Stromal cell of bone marrow (primary cell): ENCODE results near the gene PCNX3.

Experiments
- DNase-seq: peaks from one replicate; pipeline ENCODE4 v3.0.0-alpha.2; 2012; ENCODE audit warnings: low read depth

The PCNX3 gene

DNA sequence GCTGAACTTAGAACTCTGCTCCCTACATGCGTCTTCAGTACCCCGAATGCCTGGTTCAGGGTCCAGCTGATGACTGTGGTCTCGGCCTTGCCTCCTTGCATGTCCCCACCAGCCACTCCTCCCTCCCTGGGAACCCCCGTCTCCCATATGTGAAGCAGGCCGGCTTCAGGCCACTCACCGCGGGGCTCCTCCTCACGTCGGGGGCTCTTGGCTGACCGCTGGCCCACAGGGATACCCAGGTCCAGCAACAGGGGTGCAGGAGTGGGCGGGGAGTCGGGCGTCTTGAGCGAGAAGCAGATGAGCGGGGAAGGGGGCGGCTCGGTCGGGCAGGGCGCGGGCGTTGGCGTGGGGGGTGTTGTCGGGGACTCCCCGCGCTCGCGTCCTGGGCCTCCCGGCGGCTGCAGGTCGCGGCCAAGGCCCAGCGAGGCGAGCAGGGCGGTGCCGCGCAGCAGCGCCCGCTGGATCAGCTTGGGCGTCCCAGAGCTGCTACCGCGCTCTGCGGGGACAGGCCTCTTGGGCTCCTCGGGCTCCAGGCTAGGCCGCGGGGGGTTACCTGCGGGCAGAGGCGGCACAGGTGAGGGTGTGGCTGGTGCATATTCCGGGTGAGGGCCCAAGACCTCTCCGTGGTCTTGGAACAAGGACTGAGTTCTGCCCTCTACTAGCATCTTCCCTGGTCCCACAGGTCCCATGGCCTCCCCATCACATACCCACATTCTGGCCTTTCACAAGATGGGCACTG lies 16.2 kb upstream of the PCNX3 start:
- DNase-seq = no peak

GRCh38 chr11:65599955-65600246 lies 15.7 kb upstream of the PCNX3 start:
- DNase-seq = no peak

DNA sequence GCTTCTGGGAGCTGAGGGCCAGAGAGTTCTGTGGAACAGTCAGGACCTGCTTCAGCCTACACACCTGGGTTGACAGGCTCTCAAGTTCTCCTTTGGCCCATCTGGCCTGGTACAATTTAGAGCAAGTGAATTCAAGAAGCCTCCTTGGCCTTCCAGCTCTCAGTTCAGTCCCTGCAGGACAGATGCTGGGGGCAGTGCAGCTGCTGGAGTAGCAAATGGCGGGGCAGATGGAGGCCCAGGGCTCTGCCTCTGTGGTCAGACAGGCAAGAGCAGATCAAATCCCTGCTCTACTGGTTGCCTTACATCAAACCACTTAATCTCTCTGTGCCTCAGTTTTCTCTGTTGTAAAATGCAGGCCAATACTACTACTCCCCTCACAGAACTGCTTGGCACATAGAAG lies 11.3 kb upstream of the PCNX3 start:
- no peak for DNase-seq

DNA sequence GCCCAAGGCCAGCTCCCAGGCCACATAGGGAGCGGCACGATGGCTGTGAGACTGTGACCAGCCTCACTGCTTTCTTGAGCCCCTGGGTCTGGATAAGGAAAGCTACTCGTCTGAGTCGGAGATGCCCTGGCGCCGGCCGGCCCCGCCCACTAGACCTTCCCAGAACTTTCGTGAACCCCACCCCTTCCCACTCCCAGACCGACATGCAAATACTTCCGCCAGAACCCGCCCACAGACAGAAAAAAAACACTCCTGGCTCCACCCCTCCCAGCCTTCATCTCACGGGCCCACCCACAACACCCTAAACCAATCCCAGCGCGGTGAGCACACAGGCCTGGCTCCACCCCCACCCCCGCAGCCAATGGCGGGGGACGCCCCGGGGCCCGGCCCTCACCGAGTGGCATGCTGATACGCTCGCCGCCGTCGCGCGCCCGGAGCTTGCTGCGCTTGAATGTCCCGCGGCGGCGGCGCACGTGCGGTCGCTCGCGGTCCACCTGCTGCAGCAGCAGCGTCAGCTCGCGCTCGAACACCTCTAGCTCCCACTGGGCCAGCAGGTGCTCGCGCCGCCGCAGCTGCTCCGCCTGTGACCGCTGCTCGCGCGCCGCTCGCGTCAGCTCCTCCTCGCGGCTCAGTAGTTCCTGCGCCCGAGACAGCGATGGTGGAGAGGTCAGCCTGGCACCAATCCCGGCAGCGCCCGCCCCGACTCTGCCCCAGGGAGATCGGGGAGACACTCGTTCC lies 8.5 kb upstream of the PCNX3 start:
- DNase-seq = peak; percentile 87

DNA sequence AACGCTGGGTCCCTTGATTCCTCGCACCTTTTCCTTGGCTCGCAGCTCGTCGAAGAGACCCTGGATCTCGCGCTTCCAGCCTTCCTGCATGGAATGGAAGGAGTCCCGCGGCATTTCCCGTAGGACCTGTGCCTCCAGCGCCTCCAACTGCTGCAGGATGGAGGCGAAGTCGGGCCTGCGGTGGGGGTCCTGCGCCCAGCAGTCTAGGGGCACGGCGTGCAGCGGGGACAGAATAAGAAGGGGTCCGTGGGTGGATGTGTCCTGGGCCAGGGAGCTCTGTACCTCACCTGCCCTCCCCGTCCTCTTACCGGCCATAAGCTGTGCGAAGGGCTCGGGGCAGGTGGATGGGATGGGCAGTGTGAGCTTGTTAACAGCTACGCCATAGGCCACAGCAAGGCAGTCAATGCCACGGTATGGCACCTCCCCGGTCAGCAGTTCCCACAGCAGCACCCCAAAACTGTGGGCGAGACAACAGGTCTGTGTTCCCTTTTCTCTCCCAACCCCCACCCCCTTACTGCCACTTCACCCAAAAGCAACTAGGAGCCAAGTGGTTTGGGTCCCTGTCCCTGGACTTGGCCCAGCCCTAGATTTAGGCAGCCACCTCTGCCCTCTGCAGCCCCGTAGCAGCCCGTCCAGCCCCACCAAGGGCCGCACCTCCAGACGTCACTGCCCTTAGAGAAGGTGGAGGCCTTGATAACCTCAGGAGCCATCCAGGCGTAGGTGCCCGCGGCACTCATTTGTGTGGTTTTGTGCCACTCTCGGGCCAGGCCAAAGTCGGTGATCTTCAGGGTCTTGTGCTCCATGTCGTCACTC lies 7.8 kb upstream of the PCNX3 start:
- no peak for DNase-seq

- no peak for DNase-seq
Observed at GRCh38 chr11:65609229-65609628, 6.3 kb upstream of the PCNX3 start.

DNA sequence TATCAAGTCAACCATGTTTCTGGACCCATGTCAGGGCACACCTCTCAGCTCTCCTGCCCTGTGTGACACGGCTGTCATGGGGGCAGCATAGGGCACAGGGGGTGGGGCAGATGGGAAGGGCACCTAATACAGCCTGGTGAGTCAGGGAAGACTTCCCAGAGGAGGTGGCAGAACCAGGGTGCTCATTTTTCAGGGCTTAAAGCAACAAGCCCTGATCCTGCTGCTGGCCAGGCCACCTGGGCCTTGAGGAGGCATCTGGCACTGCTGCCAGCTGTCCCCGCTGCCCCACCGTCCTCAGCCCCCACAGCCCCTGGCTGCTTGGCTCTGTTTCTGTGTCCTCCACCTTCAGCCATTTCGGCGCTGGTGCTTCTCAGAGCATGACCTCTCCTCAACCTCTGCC lies 5.9 kb upstream of the PCNX3 start:
- DNase-seq = no peak

- DNase-seq = no peak
Observed at GRCh38 chr11:65610404-65610803, 5.2 kb upstream of the PCNX3 start.

DNA sequence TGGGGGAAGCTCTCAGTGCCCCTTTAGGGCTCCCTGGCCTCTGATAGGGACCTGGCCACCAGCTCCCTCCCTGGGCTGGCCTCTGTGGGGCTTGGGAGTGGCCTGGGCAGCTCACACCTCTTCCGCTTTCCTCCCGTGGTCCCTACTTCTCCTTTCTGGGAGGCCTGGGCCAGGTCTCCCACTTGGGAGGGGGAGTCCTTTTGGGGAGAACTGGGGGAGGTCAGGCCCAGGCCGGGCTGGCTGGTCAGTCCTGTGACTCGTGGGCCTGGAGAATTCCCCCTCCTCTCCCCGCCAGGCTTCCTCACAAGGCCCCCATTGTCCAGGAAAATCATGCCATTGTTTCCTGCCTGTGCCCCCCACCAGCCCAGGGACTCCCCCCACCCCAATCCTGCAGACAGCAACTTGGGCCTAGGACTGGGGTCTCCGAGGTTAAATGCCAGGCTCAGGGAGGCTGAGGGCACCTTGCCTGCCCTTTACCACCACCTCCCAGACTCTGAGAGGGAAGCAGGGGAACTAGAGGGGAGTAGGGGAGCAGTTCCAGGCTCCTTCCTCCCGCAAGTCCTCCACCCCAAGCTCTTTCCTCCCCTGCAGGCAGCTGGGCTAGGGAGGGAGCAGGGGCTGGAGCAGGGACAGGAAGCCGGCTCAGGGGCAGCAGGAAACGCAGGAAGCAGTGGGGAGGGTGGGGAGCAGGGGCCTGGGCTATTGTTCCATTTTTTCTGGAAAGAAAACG lies 4.4 kb upstream of the PCNX3 start:
- no peak for DNase-seq

GRCh38 chr11:65611758-65612603 lies 3.6 kb upstream of the PCNX3 start:
- no peak for DNase-seq

GRCh38 chr11:65612691-65613090 lies 2.9 kb upstream of the PCNX3 start:
- no peak for DNase-seq

GRCh38 chr11:65613091-65613928 lies 2.3 kb upstream of the PCNX3 start:
- no peak for DNase-seq

- DNase-seq = no peak
Observed at GRCh38 chr11:65615950-65616574, 486 bp downstream of the PCNX3 start.

GRCh38 chr11:65616575-65617001 lies 1.0 kb downstream of the PCNX3 start:
- DNase-seq = no peak

DNA sequence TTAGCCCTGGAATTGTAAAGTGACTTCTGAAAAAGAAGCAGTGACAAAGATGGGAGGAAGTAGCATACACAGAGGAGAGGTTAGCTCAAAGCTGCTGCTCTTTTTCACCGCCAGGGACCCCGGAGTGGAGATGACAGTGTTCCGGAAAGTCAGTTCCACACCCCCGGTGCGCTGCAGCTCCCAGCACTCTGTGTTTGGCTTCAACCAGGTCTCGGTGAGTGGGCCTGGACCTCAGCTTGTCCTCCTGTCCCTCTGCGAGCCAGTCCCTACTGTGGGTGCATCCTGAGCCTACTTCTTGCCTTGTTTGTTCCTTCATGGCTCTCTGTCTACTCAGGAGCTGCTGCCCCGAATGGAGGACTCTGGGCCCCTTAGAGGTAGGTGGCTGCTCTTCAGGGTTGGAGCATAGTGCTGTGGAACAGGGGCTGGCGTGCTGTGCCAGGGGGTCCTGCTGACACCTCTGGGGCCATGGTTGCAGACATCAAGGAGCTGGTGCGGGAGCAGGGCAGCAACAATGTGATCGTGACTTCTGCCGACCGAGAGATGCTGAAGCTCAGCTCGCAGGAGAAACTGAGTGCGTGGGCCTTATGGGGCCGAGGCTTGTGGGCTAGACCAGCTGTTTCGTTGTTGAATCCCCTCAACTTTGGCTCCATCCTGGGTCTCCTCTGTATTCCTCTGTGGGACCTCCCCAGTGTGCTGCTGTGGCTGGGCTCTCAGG lies 1.7 kb downstream of the PCNX3 start:
- no peak for DNase-seq

- DNase-seq = no peak
Observed at GRCh38 chr11:65617990-65618751, 2.6 kb downstream of the PCNX3 start.

GRCh38 chr11:65618763-65619162 lies 3.2 kb downstream of the PCNX3 start:
- DNase-seq = no peak

DNA sequence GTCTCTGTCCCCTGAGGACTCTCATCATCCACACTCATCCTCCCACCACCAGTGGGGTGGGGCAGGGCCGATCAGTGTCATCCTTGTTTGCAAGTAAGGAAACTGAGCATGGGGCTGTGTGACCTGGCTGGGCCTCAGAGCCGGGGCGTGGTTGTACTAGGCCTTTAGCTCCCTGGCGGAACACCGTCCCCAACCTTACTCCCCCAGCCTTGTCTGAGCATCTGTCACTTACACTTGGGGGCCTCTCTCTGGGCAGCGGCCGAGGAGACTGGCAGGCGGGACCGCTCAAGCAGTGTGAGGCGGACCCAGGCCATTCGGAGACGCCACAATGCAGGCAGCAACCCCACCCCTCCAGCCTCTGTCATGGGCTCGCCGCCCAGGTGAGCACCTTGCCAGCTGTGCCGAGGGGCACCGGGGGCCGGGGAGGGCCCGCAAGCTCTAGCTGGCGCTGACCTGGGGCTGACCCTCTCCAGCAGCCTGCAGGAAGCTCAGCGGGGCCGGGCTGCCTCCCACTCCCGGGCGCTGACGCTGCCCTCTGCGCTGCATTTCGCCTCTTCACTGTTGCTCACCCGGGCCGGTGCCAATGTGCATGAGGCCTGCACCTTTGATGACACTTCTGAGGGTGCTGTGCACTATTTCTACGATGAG lies 3.8 kb downstream of the PCNX3 start:
- DNase-seq = no peak
